HepG2 (cell line): ENCODE measurements around the gene ACSM3. TPM values are rescaled to one million over a fixed set of nuclear protein-coding genes. Genes with fewer than 3 reads are reported as not detected.

Experiments
- KLF12 ChIP-seq: sonication (generic); formaldehyde crosslinking; IDR thresholded peaks from 2 replicates; pipeline ENCODE4 v1.4.0; 2020; ENCODE audit warnings: missing genetic modification reagents, borderline replicate concordance
- MEIS2 ChIP-seq: sonication (generic); formaldehyde crosslinking; IDR thresholded peaks from 2 replicates; pipeline ENCODE4 v1.9.0; 2021; ENCODE audit warnings: mild to moderate bottlenecking, missing genetic modification reagents
- NAIF1 ChIP-seq: sonication (generic); formaldehyde crosslinking; IDR thresholded peaks from 2 replicates; pipeline ENCODE4 v1.5.0; 2020; ENCODE audit warnings: mild to moderate bottlenecking, missing genetic modification reagents, borderline replicate concordance
- PHF20 ChIP-seq: sonication (generic); formaldehyde crosslinking; IDR thresholded peaks from 2 replicates; pipeline ENCODE4 v1.5.0; 2020; ENCODE audit warnings: mild to moderate bottlenecking, missing genetic modification reagents
- SIX4 ChIP-seq: sonication (generic); formaldehyde crosslinking; IDR thresholded peaks from 2 replicates; pipeline ENCODE4 v1.4.0; 2020; ENCODE audit warnings: missing genetic modification reagents
- STAG1 ChIP-seq: sonication (generic); formaldehyde crosslinking; IDR thresholded peaks from 2 replicates; pipeline ENCODE4 v1.4.0; 2020; ENCODE audit warnings: missing genetic modification reagents
- TCF7L2 ChIP-seq: IDR thresholded peaks from 2 replicates; pipeline ENCODE4 v1.6.1; 2011; ENCODE audit warnings: mild to moderate bottlenecking, low read depth, low read length, moderate library complexity
- ZNF124 ChIP-seq: sonication (generic); formaldehyde crosslinking; IDR thresholded peaks from 2 replicates; pipeline ENCODE4 v1.4.0; 2020; ENCODE audit warnings: missing genetic modification reagents
- ZNF264 ChIP-seq: sonication (generic); formaldehyde crosslinking; IDR thresholded peaks from 2 replicates; pipeline ENCODE4 v1.4.0; 2020; ENCODE audit warnings: missing genetic modification reagents
- ZSCAN25 ChIP-seq: sonication (generic); formaldehyde crosslinking; IDR thresholded peaks from 2 replicates; pipeline ENCODE4 v1.8.0; 2022; ENCODE audit warnings: mild to moderate bottlenecking, missing genetic modification reagents
- polyA plus RNA-seq, 8 experiments: library from polyadenylated mRNA; depleted of rRNA in 3 of 8; stranded (reverse) in 7 of 8; unstranded in 1 of 8; fragments of >200 nt; fragmentation: Illumina TruSeq in 4 of 8; extraction: Trizol in 4 of 8; gene quantifications; 2 replicates each; pipeline versions ENCODE4 v1.2.1 to v1.2.3, GENCODE V29; 2011 to 2016; ENCODE audit warnings: low read depth in 4 of 8, missing spikeins in 1 of 8, mixed read lengths in 1 of 8; ENCODE audit not compliant: insufficient read depth in 1 of 8
- total RNA-seq, 5 experiments: library from RNA; depleted of rRNA; stranded (reverse); fragments of >200 nt; fragmentation: Illumina TruSeq; extraction: Trizol; gene quantifications; 2 replicates each; pipeline ENCODE4 v1.2.3, GENCODE V29; 2016; ENCODE audit warnings: low read depth in 1 of 5
- TF ChIP-seq, protein P1 (sequence below): sonication (generic); formaldehyde crosslinking; IDR thresholded peaks from 2 replicates; pipeline ENCODE4 v1.4.0; 2020; ENCODE audit warnings: missing genetic modification reagents, borderline replicate concordance
- TF ChIP-seq, protein P2 (sequence below): sonication (generic); formaldehyde crosslinking; conservative IDR thresholded peaks from 2 replicates; pipeline ENCODE4 v1.4.0; 2020; ENCODE audit warnings: missing genetic modification reagents
- TF ChIP-seq, protein P3 (sequence below): sonication (generic); formaldehyde crosslinking; IDR thresholded peaks from 2 replicates; pipeline ENCODE4 v1.9.0; 2021; ENCODE audit warnings: missing genetic modification reagents, borderline replicate concordance
- TF ChIP-seq, protein P4 (sequence below): sonication (generic); formaldehyde crosslinking; IDR thresholded peaks from 2 replicates; pipeline ENCODE4 v1.8.0; 2022; ENCODE audit warnings: mild to moderate bottlenecking, missing genetic modification reagents, moderate library complexity
- TF ChIP-seq, protein P5 (sequence below): sonication (generic); formaldehyde crosslinking; IDR thresholded peaks from 2 replicates; pipeline ENCODE4 v1.4.0; 2020; ENCODE audit warnings: mild to moderate bottlenecking, missing genetic modification reagents
- TF ChIP-seq, protein P6 (sequence below): sonication (generic); formaldehyde crosslinking; IDR thresholded peaks from 2 replicates; pipeline ENCODE4 v1.4.0; 2020; ENCODE audit warnings: low read depth, mild to moderate bottlenecking, missing genetic modification reagents
- TF ChIP-seq, protein P7 (sequence below): sonication (generic); formaldehyde crosslinking; conservative IDR thresholded peaks from 2 replicates; pipeline ENCODE4 v1.4.0; 2020; ENCODE audit warnings: missing genetic modification reagents

The ACSM3 gene
- total and polyA plus RNA-seq, 2 of the 13 experiments (the other 11 are each of a cell fraction or from before 2014, with no cell fraction given), result 74.0 to 108 TPM

DNA sequence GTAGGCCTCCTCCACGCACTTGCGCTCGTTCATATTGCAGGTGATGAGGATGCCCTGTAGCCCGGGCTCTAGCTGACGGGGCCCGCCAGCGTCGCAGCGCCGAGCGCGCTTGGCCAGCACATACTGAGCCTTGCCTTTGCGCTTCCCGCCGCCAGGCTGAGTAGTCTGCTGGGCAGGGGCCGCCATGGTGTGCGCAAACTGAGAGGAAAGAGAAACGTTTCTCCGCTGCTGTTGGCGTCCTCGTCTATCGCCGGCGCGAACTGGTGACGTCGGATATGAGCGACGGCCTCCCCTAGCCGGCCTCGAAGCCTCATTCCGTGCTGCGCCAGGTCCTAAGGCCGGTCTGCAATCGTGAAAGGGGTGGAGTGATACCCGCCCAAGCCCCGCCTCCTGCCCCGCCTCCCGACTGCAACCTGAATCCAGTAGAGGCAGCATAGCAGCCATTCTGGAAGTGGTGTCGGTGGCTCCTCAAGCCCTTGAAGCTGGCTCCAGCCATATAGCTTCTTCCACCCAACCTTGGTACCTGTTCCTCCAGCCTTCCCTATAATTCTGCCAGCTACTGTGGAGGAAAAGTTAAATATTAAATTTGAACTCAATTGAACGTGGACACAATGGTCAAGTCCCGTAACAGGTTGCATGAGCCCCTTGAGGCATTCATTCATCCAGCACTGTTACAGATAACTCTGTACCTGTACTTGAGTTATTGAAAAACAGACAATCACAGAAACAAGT lies 22.1 kb upstream of the ACSM3 start, which contains the start of gene THUMPD1 (continued):
- TF ChIP-seq, protein P1, sequence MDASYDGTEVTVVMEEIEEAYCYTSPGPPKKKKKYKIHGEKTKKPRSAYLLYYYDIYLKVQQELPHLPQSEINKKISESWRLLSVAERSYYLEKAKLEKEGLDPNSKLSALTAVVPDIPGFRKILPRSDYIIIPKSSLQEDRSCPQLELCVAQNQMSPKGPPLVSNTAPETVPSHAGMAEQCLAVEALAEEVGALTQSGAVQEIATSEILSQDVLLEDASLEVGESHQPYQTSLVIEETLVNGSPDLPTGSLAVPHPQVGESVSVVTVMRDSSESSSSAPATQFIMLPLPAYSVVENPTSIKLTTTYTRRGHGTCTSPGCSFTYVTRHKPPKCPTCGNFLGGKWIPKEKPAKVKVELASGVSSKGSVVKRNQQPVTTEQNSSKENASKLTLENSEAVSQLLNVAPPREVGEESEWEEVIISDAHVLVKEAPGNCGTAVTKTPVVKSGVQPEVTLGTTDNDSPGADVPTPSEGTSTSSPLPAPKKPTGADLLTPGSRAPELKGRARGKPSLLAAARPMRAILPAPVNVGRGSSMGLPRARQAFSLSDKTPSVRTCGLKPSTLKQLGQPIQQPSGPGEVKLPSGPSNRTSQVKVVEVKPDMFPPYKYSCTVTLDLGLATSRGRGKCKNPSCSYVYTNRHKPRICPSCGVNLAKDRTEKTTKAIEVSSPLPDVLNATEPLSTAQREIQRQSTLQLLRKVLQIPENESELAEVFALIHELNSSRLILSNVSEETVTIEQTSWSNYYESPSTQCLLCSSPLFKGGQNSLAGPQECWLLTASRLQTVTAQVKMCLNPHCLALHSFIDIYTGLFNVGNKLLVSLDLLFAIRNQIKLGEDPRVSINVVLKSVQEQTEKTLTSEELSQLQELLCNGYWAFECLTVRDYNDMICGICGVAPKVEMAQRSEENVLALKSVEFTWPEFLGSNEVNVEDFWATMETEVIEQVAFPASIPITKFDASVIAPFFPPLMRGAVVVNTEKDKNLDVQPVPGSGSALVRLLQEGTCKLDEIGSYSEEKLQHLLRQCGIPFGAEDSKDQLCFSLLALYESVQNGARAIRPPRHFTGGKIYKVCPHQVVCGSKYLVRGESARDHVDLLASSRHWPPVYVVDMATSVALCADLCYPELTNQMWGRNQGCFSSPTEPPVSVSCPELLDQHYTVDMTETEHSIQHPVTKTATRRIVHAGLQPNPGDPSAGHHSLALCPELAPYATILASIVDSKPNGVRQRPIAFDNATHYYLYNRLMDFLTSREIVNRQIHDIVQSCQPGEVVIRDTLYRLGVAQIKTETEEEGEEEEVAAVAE, result peak; percentile 90
- TF ChIP-seq MEIS2, result peak; percentile 94
- TF ChIP-seq STAG1 (CRISPR knock-in tag), result peak; percentile 38
- no peak; the same call in 1 of the 2 replicates for TF ChIP-seq ZSCAN25 (CRISPR knock-in tag)
- peak; percentile 98 for TF ChIP-seq PHF20 (CRISPR knock-in tag)
- TF ChIP-seq, protein P2, sequence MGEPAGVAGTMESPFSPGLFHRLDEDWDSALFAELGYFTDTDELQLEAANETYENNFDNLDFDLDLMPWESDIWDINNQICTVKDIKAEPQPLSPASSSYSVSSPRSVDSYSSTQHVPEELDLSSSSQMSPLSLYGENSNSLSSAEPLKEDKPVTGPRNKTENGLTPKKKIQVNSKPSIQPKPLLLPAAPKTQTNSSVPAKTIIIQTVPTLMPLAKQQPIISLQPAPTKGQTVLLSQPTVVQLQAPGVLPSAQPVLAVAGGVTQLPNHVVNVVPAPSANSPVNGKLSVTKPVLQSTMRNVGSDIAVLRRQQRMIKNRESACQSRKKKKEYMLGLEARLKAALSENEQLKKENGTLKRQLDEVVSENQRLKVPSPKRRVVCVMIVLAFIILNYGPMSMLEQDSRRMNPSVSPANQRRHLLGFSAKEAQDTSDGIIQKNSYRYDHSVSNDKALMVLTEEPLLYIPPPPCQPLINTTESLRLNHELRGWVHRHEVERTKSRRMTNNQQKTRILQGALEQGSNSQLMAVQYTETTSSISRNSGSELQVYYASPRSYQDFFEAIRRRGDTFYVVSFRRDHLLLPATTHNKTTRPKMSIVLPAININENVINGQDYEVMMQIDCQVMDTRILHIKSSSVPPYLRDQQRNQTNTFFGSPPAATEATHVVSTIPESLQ (CRISPR knock-in tag), result peak; percentile 49; the same call in 1 of the 2 replicates
- TF ChIP-seq, protein P3, sequence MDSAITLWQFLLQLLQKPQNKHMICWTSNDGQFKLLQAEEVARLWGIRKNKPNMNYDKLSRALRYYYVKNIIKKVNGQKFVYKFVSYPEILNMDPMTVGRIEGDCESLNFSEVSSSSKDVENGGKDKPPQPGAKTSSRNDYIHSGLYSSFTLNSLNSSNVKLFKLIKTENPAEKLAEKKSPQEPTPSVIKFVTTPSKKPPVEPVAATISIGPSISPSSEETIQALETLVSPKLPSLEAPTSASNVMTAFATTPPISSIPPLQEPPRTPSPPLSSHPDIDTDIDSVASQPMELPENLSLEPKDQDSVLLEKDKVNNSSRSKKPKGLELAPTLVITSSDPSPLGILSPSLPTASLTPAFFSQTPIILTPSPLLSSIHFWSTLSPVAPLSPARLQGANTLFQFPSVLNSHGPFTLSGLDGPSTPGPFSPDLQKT, result no peak
- TF ChIP-seq SIX4, result peak; percentile 92
- peak; percentile 95 for TF ChIP-seq ZNF264 (CRISPR knock-in tag)
- TF ChIP-seq TCF7L2, result no peak
- TF ChIP-seq, protein P4, sequence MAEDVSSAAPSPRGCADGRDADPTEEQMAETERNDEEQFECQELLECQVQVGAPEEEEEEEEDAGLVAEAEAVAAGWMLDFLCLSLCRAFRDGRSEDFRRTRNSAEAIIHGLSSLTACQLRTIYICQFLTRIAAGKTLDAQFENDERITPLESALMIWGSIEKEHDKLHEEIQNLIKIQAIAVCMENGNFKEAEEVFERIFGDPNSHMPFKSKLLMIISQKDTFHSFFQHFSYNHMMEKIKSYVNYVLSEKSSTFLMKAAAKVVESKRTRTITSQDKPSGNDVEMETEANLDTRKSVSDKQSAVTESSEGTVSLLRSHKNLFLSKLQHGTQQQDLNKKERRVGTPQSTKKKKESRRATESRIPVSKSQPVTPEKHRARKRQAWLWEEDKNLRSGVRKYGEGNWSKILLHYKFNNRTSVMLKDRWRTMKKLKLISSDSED (CRISPR knock-in tag), result peak; percentile 89; the same call in 1 of the 2 replicates
- TF ChIP-seq ZNF124 (CRISPR knock-in tag), result peak; percentile 98
- peak; percentile 60 for TF ChIP-seq NAIF1 (CRISPR knock-in tag)
- TF ChIP-seq, protein P5, sequence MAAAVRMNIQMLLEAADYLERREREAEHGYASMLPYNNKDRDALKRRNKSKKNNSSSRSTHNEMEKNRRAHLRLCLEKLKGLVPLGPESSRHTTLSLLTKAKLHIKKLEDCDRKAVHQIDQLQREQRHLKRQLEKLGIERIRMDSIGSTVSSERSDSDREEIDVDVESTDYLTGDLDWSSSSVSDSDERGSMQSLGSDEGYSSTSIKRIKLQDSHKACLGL (CRISPR knock-in tag), result peak; percentile 95
- TF ChIP-seq, protein P6, sequence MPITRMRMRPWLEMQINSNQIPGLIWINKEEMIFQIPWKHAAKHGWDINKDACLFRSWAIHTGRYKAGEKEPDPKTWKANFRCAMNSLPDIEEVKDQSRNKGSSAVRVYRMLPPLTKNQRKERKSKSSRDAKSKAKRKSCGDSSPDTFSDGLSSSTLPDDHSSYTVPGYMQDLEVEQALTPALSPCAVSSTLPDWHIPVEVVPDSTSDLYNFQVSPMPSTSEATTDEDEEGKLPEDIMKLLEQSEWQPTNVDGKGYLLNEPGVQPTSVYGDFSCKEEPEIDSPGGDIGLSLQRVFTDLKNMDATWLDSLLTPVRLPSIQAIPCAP (CRISPR knock-in tag), result no peak; the same call in 1 of the 2 replicates
- TF ChIP-seq, protein P7, sequence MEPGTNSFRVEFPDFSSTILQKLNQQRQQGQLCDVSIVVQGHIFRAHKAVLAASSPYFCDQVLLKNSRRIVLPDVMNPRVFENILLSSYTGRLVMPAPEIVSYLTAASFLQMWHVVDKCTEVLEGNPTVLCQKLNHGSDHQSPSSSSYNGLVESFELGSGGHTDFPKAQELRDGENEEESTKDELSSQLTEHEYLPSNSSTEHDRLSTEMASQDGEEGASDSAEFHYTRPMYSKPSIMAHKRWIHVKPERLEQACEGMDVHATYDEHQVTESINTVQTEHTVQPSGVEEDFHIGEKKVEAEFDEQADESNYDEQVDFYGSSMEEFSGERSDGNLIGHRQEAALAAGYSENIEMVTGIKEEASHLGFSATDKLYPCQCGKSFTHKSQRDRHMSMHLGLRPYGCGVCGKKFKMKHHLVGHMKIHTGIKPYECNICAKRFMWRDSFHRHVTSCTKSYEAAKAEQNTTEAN (CRISPR knock-in tag), result peak; percentile 85
- TF ChIP-seq KLF12 (CRISPR knock-in tag), result peak; percentile 86
